Dermis blood vessel endothelial cell (primary cell): Measurements from ENCODE around the gene CTAGE9. TPM values are rescaled to one million over a fixed set of nuclear protein-coding genes. Genes with fewer than 3 reads are reported as not detected.
A peak's percentile ranks its signal among the peaks of the same experiment; 100 is the strongest.
"Not testable (repeated sequence)": the region's sequence is repeated elsewhere in the genome, so short reads cannot be mapped to it uniquely, and the experiment has no call there.

Experiments
- DNase-seq: peaks from one replicate; pipeline ENCODE4 v3.0.0; 2010
- total RNA-seq: library from RNA; depleted of rRNA; stranded (reverse); fragments of >200 nt; gene quantifications from 2 replicates; pipeline ENCODE4 v1.2.3, GENCODE V29; 2014

The CTAGE9 gene, protein sequence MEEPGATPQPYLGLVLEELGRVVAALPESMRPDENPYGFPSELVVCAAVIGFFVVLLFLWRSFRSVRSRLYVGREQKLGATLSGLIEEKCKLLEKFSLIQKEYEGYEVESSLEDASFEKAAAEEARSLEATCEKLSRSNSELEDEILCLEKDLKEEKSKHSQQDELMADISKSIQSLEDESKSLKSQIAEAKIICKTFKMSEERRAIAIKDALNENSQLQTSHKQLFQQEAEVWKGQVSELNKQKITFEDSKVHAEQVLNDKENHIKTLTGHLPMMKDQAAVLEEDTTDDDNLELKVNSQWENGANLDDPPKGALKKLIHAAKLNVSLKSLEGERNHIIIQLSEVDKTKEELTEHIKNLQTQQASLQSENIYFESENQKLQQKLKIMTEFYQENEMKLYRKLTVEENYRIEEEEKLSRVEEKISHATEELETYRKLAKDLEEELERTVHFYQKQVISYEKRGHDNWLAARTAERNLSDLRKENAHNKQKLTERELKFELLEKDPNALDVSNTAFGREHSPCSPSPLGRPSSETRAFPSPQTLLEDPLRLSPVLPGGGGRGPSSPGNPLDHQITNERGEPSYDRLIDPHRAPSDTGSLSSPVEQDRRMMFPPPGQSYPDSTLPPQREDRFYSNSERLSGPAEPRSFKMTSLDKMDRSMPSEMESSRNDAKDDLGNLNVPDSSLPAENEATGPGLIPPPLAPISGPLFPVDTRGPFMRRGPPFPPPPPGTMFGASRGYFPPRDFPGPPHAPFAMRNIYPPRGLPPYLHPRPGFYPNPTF
- not detected in 2 replicates for total RNA-seq

DNA sequence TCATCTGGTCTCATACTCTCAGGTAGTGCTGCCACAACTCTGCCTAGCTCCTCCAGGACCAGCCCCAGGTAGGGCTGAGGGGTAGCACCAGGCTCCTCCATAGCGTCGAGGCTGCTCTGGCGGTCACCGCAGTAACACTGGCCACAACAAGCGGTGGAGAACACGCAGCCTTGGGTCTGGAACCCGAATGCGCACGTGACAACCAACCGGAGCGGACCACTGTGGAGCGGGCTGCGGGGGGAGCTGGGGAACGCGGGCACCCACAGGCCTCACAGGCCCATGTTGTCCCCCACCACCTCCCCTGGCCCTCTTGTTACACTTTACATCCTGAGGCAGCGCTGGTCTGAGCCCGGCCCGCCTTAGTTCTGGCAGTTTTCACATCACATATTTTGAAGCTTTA, at the start of gene CTAGE9:
Gene CTAGE9, minus strand, starts transcription at position 101 of the 400 bp plus-strand sequence. Its CDS starts 0 bp downstream, at position 101.
- DNase-seq = not testable (repeated sequence)

DNA sequence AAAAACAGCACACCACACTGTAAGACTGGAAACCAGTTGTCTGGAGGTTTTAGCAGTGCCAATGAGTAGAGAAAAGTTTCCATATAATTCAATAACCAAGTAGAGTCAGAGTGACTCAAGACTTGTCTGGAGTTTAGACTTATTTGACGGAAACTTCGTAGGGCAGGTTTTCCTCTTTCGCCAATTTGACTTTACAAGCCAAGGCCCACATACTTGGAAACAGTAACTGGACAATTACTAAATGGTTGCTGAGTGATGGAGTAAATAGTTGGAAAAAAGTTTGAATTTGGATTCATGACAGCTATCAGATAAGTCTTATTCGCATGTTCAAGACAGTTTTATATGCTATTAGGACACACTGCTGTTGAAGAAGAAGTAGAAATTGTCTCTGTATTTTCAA, 48.1 kb upstream of the CTAGE9 start:
- DNase-seq = no peak

DNA sequence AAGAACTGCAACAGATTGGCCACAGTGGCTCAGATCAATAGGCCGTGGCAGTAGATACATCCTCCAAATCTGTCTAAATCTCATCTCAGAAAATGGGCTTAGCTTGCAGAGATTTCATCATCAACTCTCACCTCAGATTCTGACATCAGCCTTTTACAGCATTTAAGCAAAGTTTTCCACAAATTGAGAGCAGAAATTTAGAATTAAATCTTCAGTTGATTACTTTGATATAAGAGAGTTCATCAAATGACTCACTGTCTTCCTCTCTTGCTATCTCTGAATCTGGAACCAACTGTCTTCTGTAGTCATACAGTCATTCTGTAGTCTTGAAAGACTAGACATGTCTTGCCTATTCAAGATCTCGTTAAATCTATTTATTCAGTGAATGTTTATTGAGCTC, 45.2 kb upstream of the CTAGE9 start:
- DNase-seq = no peak

DNA sequence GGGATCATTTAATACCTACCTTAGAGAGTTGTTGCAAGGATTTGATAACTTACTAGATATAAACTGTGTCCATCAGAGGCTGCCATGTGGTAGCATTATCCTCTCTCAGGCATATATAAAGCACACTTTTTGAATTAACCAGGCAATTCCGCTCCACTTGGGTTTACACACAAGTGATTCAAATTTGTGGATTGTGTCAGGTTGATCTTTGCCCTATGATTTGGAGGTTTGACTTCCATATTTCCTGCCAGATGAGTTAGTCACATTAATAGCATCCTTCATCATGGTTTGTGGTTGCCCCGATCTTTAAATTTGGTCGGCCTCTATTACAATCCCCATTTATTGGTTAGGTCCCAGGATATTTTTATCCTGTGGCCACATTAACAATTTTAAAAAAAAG, 44.8 kb upstream of the CTAGE9 start:
- DNase-seq = no peak

DNA sequence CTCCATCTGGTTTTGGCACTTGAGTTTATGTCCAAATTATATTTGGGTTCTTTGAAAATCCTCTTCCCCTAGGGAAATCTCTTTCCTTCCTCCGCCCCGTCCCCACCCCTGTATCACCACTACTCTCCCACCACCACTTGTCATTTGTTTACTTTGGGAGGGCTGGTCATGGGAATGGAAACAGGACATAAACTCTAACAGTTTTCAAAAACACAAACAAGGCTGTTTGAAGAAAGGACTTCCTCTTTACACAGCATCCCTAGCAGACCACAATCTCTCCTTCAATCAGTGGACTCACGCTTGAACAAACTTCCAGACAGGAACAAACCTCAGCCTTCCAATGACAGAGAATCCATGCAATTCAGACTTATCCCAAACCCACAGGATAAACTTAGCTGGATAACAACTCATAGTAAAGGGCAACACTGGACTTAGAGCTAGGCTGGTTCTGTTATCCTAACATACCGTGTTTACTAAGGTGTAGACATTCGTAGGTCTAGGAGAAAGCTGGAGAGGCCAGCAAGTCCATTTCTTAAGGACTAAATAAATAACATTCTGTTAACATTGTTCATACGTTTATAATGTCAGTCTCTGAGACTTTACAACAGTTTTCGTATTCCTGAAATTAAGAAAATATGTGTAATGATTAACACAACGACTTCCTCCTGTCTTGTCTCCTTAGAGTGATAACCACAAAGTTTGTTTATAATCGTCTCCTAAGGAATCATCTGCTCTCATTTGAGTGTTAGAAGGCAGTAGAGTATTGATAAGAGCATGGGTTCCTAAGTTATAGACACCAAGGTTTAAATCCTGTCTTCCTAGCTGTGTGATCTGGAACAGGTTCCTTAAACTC, 44.1 kb upstream of the CTAGE9 start:
- DNase-seq = no peak

DNA sequence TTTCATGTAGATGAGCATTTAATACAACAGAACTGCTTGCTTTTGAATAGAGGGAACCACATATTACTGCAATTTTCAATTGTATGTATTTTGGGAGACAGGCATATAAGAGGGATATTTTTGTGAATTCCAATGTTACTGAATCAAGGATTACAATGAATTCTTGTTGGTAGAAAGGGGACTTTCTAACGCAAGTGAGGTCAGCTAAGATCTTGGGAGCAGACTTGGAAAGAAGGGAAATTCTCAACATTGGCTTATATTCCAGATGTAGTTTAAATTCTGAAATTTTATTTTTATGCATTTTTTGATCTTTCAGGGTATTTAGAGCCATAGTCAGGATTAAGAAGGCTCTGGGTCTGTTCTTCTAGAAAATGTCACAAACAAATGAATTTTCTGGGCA, 43.3 kb upstream of the CTAGE9 start:
- DNase-seq = no peak

DNA sequence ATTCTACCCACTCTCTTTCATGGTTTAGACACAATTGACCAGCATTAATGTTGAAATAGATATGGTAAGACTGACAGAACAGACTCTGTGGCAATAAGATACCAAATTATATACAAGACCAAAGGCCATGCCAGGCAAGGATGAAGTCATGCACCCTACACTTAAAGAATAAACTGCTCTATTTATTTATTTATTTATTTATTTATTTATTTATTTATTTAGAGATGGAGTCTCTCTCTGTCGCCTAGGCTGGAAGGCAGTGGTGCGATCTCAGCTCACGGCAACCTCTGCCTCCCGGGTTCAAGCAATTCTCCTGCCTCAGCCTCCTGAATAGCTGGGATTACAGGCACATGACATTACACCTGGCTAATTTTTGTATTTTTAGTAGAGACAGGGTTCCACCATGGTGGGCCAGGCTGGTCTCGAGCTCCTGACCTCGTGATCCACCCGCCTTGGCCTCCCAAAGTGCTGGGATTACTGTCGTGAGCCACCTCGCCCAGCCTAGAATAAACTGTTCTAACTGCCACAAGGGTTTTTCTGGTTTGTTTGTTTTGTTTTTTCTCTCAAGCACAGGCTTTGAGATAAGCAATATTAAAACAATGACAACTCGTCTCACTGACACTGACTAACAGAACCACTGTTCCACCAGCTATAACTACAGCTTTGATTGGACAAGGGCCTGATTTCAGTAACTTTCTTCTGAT, 40.3 kb upstream of the CTAGE9 start:
- not testable (repeated sequence) for DNase-seq

DNA sequence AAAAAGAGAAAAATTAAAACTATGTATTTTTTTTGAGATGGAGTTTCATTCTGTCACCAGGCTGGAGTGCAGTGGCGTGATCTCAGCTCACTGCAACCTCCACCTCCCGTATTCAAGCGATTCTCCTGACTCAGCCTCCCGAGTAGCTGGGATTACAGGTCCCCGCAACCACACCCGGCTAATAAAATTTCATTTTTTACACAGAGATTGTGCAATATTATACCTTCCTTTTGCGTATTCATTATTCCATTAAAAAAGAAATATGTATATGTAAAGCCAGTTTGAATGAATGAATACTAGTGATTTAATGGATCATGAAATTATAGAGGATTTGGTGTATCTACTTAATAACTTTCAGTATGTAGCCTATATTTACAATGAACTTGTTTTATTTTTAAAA, 38.2 kb upstream of the CTAGE9 start:
- DNase-seq = no peak

DNA sequence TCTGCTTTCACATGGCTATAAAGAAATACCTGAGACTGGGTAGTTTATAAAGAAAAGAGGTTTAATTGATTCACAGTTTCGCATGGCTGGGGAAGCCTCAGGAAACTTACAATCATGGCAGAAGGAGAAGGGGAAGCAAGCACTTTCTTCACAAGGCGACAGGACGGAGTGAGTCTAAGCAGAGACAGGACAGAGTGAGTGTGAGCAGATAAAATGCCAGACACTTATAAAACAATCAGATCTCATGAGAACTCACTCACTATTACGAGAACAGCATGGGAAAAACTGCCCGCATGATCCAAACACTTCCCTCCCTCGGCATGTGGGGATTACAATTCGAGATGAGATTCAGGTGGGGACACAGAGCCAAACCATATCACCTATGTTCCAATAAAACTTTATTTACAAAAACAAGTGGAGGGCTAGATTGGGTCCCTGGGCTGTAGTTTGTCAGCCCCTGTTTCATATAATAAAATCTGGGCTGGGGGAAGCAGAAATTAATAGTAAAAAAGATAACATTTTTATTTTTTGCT, 37.1 kb upstream of the CTAGE9 start:
- no peak for DNase-seq

DNA sequence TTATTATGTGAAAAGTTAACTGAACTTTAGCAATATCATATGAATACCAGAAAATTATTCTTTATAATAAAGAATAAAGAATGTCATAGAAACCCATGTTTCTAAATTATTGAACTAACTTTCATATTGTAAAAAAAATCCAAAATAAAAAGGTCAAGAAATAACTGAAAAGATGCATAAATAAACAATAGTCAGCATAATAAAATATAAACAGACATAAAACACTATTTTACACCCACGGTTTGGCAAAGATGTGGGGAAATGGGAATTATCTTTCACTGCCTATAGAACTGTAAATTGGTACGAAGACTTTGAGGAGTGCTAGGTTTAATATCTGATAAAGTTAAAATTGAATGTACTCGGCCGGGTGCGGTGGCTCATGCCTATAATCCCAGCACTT, 34.7 kb upstream of the CTAGE9 start:
- DNase-seq = no peak

DNA sequence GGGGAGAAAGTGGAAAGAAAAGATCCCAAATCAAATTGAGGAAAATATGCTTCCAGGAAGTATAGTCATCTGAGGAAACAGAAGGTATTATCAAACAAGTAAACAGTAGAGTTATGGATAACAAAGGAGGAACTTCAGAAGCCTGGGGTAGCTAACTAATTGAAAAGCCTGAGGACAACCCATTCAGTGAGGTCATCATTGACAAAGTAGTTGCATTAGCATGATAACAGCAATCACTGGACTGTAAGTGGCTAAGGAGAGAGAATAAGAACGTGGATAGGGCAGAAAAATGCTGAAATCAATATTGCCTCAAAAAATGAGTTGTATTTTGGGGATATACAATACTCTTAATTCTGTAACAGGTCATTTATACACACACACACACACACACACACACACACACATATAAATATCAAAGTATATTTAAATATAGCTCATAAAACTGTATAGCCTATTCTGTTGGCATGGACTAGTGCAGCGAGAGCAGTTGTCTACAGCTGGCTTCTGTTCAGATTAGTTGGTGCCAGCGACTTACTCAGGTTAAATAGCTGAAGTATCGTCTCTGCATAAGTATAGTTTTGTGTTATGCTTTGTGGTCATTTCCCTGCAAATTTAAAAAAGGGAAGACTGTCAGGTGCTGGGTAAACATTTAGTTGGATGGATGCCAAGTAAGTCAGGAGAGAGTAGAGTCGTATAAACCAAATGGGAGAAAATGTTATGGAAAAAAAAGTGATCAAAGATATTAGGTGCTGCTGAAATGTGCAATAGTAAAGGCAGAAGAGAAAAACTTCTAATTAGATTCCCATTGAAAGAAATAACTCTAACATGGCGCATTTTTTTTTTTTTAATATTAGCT, 33.8 kb upstream of the CTAGE9 start:
- DNase-seq = peak; percentile 26

DNA sequence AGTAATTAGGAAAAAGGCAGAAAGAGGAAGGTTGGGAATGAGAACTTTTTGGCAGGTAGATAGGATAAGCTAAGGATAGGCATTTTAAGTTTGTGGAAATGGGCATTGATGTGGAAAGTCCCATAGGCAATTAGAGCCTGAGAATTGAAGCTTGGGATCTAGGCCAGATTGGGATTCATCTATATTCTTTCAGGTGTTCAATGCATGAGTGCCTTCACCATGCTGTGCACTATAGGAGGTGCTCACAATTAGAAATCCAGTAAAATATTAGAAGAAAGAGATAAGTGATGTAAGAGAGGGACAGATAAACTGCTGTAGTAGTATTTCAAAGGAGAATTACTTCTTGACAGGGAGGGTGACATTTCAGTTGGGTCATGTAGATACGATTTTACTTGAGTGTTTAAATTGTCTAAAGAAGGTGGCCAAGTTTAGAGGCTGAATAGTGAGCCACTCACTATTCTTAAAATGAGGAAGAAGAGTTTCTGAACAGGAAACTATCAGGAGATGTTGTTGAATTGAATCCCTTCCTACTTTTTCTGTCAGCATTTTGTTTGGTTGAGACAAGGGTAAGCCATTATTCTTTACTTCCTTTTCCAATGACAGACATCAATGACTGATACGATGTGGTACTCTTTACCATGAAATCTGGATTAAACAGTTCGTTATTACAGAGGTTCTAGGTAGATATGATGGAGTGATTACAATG, 31.0 kb upstream of the CTAGE9 start:
- DNase-seq = no peak

DNA sequence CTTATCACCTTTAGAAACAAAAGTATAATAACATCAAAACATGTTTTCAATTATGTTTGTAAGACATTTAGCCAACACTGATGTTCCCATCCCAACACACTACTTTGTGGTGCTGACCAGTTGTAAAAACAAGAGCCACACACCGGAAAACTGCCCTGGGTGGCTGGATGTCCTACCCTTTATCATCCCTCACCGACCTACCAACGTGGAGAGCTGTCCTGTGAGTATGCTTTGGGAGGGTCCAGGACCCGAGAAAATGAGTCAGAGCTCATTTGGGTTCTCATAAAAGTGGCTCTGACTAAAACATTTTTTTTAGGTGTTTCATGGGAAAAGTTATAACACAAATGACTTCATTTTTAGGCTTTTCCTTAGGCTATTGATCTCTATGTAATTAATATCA, 29.3 kb upstream of the CTAGE9 start:
- DNase-seq = no peak

DNA sequence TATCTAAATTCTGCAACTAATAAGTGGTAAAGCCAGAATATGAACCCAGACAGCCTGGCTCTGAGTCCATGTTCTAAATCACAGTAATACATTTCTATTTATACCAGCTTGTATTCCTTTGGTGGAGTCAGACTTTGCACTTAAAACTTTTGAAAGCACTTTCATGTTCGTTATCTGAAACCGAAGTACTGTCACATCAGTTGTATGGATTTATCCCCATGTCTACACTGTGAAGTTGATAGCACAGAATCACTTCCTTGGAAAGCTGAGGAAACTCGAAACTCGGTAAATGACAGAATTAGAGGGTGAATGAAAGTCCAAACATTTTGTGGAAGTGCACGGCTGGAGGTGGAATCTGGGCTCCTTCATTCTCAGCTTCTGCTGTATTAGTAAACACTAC, 28.3 kb upstream of the CTAGE9 start:
- DNase-seq = no peak

DNA sequence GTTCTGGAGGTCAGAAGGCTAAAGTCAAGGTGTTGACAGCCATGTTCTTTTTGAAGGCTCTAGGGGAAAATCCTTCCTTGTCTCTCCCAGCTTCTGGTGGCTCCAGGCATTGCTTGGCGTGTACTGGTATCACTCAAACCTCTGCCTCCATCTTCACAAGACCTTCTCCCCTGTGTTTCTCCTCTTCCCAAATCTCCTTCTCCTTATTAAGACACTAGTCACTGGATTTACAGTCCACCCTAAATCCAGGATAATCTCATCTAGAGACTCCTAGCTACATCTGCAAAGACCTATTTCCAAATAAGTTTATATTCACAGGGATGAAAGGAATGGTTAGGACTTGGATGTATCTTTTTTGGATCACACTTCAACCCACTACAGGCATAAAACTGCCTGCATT, 26.0 kb upstream of the CTAGE9 start:
- no peak for DNase-seq

DNA sequence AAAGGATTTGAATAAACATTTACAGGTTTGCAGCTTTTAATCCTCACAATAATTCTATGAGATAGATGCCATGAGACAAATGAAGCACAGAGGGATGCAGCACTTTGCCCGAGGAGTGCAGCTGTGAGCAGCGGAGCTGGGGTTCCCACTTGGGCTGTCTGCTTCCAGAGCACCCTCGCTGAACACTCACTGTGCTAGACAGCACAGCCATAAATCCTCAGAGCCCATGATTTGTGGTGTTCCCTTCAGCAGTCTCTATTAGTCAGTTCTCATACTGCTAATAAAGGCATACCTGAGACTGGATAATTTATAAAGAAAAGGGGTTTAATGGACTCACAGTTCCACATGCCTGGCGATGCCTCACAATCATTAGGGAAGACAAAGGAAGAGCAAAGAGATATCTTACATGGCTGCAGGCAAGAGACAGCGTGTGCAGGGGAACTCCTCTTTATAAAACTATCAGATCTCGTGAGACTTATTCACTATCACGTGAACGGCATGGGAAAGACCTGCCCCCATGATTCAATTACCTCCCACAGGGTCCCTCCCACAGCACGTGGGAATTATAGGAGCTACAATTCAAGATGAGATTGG, 25.3 kb upstream of the CTAGE9 start:
- DNase-seq = no peak

DNA sequence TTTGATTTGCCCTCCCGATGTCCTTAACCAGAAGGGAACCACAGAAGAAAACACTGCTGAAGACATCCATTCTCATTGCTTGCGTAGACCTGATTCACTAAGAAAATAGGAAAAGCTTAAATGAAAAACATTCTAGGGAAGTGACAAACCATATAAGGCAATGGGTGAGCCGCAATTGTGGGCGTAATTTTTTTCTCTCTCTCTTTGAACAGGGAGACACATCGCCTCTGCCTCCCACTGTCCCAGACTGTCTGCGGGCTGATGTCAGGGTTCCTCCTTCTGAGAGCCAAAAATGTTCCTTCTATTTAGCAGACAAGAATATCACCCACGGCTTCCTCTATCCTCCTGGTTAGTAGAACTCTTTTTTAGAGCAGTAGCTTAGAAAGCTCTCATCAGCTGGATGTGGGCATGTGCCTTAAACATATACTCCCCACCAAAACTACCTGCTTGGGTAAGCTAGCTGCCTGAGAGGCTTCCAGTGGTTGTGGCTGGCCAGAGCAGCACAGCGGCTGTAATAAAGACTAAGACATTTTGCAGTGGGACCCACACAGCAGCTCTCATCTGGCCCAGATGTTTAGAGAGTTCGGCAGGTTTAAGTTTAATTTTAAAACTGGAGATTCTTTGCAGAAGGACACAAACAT, 22.7 kb upstream of the CTAGE9 start:
- peak; percentile 39 for DNase-seq

DNA sequence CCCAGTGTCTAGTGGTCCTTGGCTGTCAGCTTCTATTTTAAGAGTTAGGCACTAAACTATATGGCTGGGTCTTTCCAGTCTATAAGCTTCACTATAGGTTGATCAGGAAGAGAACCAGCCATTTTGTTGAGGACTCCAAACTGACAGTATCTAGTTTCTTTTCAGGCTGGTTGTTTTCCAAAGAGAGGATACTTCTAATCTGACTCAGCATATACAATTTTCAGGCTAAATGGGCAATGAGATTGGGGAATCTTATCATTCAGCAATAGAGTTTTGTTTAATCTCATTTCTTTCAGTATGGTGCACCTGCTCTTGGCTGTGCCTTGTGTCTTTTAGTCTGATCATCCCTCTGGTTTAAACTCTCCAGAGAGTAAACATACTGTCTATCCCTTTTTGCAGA, 20.4 kb upstream of the CTAGE9 start:
- no peak for DNase-seq

DNA sequence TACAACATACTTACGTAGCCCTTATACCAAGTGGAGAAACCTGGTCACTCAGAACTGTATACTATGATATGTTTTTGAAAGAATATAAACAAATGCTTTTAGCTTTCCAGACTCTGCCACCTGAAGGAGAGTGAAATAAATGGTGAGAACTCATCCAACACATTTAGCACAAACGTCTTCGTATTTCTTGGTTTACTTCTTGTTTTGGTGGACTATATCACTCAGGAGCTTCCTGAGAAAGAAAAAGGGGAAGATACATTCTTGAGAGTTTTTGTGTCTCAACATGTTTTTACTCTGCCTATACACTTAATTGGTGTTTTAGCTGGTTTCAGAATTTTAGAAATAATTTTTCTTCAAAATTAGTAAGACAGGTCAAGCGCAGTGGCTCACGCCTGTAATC, 19.4 kb upstream of the CTAGE9 start:
- no peak for DNase-seq

DNA sequence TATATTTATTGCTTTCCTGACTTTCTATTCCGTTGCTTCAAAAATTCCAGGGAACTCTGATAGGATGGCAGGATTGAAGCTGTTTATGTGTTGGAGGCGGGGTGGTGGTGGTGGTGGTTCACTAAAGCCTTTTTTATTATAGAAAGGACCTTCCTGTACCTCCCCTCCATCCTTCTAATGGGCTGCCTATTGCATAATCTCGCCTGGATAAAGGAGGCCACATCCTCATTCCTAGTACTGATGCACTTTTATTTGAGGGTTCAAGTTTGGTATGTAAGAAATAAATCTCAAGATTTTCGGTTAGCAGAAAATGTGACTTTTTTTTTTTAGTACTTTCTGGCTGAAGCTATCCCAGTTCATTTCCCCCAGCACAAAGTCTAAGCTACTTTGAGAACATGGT, 18.7 kb upstream of the CTAGE9 start:
- DNase-seq = no peak
